ENCODE results near the gene AVPR2.

AVPR2 gene

DNA sequence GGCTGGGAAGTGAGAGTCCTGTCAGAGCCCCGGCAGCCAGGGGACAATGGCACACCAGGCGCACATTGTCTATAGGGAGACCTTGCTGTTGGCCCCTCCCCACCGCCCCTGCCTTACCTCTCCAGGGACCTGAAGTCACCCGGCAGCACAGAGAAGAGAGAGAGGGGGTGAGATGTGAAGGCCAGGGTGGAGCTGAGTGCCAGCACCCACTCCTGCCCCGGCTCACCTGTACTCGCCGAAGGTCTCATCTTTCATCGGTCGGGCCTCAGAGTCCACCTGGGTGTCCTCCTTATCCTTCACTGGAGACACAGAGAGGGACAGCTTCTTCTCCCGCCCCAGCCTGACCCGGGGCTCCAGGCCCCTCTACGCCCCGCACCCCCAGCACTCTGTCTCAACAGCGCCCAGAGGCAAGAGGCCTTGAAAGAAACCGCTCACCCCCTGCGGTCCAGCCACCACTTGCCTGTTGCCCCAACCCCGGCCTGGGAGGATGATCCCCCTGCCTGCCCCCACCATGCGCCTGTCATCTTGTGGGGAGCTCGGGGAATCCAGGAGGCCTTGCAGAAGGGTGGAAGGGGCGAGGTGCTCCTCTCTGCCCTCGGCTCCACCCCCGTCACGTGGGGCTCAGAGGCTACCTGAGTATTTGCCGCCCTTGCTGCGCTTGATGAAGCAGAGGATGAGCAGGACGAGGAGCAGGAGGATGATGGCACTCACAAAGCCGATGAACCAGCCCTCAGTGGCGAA, 41.1 kb upstream of the AVPR2 start:
- no peak for TF ChIP-seq CTCF (IDR thresholded peaks at IDR 0.05)

DNA sequence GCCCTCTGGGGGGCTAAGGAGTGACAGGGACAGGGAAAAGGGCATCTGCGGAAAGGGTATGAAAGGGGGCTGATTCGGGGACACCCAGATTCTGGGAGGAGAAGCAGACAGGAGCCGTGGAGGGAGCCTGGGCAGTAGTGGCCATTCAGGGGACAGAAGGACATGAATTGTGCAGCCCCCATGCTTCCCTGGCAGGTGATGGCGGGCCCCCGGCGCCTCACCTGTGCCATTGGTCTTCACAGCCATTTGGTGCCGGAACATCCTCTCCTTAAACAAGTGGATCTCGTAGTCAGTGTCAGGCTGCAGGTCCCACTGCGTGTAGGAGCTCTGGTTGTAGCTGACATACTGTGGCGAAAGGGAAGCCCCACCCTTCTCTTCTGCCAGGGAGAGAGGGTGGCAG, 40.4 kb upstream of the AVPR2 start:
- no peak for TF ChIP-seq CTCF (IDR thresholded peaks at IDR 0.05)

DNA sequence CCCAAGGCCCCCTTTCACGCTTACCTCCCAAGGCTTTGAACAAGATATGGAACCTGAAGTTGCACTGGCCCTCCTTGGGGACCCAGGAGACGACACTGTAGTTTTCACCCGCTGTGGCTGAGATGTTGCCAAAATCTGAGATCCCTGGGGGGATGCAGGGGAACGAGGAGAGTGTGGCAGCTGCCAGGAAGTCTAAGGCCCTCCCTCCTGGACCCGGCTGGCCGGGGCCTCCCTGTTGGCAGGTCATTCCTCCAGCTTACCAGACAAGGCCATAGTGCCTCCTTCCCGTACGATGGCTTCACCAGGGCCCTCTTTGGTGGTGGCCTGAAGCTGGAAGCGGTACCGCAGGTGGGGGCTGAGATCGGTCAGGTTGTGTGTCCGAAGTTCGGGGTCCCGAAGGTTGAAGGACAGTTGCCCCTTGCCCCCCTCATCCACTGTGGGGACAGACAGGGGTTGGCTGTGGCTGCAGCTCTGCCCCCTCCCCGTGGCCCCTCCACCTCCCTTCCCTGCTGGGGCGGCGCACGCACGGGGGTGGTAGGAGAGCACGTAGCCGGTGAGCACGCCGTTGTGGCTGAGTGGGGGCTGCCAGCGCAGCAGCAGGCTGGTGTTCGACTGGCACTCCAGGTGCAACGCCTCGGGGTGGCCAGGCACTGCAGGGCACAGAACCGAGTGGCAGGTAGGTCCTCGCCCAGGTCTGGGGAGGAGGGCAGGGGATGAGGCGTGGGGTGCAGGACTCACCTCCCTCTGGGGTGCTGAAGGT, 39.7 kb upstream of the AVPR2 start:
- no peak for TF ChIP-seq CTCF (IDR thresholded peaks at IDR 0.05)

DNA sequence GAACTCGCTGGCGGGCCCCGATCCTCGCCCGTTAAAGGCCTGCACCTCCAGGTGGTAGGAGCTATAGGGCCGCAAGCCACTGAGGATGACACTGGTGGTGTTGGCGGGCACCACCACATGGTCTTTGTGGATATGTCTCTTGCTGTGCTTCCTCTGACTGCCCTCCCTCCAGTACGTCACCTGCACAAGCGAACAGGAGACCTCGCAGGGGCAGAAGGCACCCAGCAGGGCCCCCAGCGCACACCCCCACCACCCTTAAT, 39.2 kb upstream of the AVPR2 start:
- TF ChIP-seq CTCF (IDR thresholded peaks at IDR 0.05): no peak

DNA sequence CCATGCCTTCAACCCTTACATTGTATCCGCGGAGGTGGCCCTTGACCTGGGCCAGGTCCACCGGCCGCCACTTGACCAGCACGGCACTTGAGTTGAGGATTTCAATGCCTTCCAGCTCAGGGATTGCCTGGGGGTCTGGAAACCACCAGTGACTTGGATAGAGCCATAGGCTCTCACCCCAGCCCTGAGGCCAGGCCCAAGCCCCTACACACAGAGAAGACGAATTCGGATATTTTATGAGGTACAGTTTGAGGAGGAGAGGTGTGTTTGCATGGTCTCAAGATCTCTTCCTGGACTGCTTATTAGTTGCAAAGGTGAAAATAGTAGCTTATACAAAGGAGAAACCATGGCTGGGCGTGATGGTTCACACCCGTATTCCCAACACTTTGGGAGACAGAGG, 38.8 kb upstream of the AVPR2 start:
- TF ChIP-seq CTCF (IDR thresholded peaks at IDR 0.05): no peak

GRCh38 chrX:153866302-153867019, 38.0 kb upstream of the AVPR2 start:
- TF ChIP-seq CTCF (IDR thresholded peaks at IDR 0.05): no peak

- no peak for TF ChIP-seq CTCF (IDR thresholded peaks at IDR 0.05)
Observed at GRCh38 chrX:153867139-153867538, 37.3 kb upstream of the AVPR2 start.

Measured in LNCAP (cell line).